Pons (tissue), 1 donor: ENCODE measurements around the gene NANOS1.
"Not testable (repeated sequence)": the region's sequence is repeated elsewhere in the genome, so short reads cannot be mapped to it uniquely, and the experiment has no call there.

ENCODE experiments used
- DNase-seq: peaks from one replicate; pipeline ENCODE4 v3.0.0-alpha.2; 2016; ENCODE audit warnings: low spot score

Gene NANOS1

GRCh38 chr10:119007211-119007574, 22.3 kb upstream of the NANOS1 start:
- DNase-seq, result no peak

DNA sequence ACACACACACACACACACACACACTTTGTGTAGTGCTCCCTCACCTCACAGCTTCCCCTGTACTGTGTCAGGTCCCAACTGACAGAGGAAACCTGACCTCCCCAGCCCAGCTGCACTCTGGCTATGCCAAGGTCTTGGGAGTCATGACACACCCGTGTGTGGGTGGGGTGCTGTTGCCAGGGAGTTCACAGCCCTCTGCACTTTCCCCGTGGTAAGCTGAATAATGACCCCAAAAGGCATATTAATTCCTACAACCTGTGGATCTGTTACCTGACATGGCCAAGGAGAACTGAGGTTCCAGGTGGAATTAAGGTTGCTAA, 8.9 kb upstream of the NANOS1 start:
- DNase-seq, result no peak

- DNase-seq, result no peak
Measured at GRCh38 chr10:119022846-119023552, 6.5 kb upstream of the NANOS1 start.

DNA sequence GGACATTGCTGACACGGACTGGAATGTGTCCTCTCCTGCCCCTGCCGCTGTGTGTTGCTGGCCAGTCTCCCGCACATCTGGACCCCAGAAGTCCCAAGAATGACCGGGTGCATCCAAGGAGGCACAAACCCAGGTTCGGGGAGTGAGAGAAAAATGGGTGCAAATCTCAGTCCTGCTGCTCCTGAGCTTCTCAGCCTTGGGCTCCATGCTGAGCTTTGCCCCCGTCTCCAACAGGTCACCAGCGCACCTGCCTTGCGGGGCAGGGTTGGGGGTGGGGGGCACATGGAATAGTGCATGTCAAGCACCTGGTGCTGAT, 6.0 kb upstream of the NANOS1 start:
- no peak for DNase-seq

DNA sequence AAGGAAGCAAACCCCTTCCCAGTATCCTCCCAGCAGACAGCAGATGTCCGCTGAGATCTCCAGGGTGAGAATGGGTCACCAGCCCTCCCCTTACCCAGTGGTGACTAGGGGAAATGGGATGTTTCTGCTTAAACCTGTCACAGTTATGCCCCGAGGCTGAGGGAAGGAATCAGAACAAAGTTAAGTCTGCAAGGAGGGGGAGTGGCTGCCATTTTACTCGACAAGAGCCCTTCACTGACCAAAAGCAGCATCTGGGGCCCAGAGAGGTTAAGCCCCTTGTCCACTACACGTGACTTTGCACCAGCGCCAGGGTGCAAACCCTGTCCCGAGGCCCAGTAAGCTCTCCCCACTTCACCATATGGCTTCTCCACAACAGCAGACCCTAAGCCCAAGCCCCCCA, 4.6 kb upstream of the NANOS1 start:
- no peak for DNase-seq

GRCh38 chr10:119025336-119025735, 4.2 kb upstream of the NANOS1 start:
- DNase-seq, result no peak

DNA sequence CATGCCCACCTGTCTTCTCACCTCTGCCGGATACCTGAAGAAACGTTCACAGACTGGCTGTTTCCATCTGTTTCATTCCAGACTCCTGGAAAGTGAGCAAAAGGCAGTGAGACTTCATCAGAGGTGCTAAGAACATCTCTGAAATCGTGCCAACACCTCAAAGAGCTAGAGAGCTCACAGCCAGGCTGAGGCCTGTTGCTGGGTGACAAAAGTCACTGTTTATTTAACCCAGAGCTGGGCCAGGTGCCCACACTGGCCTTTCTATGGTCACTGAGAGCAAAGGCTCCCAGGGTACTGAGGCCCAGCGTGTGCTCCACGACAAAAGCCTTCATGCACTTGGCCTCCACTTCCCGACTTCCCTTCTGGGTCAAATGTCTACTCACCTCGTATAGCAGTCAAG, 3.7 kb upstream of the NANOS1 start:
- DNase-seq, result peak; percentile 54

GRCh38 chr10:119026301-119027110, 3.0 kb upstream of the NANOS1 start:
- no peak for DNase-seq

DNA sequence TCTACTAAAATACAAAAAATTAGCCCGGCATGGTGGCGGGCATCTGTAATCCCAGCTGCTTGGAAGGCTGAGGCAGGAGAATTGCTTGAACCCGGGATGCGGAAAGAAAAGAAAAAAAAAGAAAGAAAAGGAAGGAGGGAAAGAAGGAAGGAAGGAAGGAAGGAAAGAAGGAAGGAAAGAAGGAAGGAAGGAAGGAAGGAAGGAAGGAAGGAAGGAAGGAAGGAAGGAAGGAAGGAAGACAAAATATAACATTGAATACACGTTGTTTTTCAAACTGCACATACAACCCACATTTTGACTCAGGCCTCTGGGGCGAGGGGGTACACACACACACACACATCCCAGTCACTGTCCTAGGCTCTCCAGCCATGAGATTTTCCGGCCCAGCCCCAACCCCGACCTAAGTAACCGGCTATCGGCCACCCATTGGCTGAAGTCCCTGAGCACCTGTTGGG, 1.0 kb upstream of the NANOS1 start:
- DNase-seq, result not testable (repeated sequence)

DNA sequence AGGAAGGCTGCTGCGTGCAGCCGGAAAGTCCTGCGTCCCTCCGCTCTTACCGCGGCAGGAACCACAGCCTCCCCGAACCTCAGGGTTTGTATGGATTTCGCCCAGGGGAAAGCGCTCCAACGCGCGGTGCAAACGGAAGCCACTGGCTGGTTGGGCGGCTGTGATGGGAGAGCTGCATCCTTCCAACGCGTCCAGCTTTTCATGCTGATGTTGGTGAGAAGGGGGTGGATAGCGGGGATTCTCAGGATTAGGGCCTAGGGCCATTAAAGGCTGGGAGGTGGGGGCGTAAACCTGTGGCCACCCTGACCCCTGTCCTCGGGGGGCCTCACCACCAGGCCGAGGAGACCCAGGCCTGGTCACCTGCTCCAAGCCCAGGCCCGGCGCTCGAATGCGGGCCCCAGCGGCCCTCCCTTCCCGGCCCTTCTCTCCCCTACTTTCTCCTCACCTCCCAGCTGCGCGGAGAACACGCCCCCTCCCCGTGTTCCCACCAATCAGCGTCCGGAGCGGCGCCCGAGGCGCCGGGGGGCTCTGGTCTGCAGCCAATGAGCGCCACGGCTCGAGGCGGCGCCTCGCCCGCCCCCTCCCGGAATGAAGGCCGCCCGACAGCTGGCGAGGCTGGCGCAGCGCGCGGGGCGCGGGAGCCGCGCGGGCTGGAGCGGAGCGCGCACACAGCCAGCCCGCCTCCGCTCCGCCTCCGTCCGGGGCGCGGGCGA, 458 bp upstream of the NANOS1 start:
- DNase-seq, result peak; percentile 78

GRCh38 chr10:119030421-119031250, 1.1 kb downstream of the NANOS1 start:
- DNase-seq, result no peak

DNA sequence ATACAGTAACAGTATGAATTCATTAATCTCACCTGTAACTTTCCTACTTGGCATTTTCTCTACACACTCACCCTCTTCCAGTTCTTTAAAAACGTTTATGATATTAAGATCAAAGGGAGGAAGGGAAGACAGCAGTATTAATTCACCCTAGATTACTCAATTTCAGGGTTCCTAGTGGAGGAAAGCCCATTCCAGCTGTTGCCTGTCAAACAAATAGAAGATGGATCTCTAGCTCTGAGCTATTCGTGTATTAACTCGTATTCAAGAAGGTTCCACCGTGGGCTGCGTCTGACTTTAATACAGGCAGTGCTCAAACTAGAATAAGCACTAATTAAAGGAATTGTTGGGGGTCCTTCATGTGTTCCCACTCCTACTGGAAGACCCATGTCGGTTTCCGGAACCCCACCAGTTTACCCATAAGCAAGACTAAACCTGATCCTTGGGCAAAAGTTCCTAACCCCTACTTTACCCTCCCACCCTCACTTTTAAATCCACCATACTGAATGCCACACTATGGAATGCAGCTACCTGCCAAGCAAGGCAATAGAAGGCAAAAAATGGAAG, 2.1 kb downstream of the NANOS1 start:
- DNase-seq, result no peak

GRCh38 chr10:119039161-119039560, 9.6 kb downstream of the NANOS1 start:
- no peak for DNase-seq

DNA sequence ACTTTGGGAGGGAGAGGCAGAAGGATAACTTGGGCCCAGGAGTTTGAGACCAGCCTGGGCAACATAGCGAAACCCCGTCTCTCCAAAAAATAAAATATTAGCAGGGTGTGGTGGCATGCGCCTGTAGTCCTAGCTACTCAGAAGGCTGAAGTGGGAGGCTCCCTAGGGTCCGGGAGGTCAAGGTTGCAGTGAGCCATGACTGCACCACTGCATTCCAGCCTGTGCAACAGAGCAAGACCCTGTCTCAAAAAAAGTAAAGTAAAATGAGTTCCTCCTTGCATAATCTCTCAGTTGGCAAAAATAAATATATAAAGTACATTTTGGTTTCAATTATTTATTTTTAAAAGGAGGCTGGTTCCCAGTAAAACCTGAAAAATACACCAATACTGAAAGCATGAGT, 11.8 kb downstream of the NANOS1 start:
- DNase-seq, result no peak

- no peak for DNase-seq
Measured at GRCh38 chr10:119042169-119042568, 12.7 kb downstream of the NANOS1 start.

- no peak for DNase-seq
Measured at GRCh38 chr10:119045561-119045960, 16.0 kb downstream of the NANOS1 start.

GRCh38 chr10:119049361-119049760, 19.8 kb downstream of the NANOS1 start:
- no peak for DNase-seq

DNA sequence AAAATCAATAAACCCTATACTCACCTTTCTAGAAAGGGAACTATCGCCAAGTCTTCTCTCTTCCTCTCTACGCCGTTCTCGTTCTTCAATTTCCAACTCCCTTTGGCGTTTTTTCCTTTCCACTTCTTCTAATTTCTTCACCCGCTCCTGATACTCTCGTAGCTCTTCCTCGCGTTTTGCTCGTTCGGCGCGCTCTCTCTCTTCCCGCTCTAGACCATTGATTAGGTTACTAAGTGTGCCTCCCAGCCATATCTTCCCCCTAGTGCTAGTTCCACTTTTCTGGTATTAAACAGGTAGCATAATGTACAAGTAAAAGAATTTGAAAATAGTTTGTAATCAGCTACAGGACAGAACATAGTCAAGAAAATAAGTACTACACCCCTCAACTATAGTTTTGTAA, 20.3 kb downstream of the NANOS1 start:
- DNase-seq, result no peak

GRCh38 chr10:119051775-119052174, 22.3 kb downstream of the NANOS1 start:
- DNase-seq, result no peak

- no peak for DNase-seq
Measured at GRCh38 chr10:119055472-119055871, 26.0 kb downstream of the NANOS1 start.

DNA sequence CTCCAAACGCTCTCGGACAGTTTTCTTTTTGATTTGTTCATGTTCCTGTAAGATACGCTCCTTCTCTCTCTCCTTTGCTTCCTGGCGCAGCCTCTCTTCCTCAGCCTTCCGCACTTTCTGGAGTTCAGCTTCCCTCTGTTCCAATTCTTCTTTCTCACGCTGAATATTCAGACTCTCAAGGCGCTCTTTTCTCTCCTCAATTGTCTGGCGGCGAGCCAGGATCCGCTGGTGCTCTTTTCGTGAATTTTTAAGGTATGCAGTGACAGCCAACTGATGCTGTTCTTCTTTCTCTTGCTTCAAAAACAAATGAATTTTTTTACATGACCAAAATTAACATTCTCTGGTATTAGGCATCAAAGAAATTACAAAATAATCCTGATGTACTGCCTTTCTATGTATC, 28.5 kb downstream of the NANOS1 start:
- DNase-seq, result no peak

DNA sequence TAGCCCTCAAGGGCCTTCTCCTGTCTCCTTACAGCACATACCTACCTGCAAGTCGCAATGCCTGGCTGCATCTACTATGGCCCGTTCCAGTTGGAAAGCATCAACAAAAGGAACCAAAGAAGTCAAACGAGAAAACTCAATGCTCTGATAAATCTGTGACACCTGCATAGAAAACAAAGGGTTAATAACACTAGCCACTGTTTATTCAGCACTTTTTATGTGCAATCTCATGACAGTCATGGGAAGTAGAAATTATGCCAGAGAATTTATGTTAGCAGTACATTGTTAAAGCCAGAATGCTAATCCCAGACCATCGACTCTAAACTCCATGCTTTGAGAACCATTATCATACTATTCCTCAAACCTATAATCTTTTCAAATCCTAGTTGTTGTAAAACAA, 30.0 kb downstream of the NANOS1 start:
- DNase-seq, result no peak
